HG02678 (cell line): ENCODE data around the gene SLC39A5.
A peak's percentile ranks its signal among the peaks of the same experiment; 100 is the strongest.
"Not testable (repeated sequence)": the region's sequence is repeated elsewhere in the genome, so short reads cannot be mapped to it uniquely, and the experiment has no call there.

Experiments used
- ATAC-seq: cut with Tn5 transposase; IDR thresholded peaks from one replicate; pipeline ENCODE4 v1.9.1; 2021; ENCODE audit warnings: mild to moderate bottlenecking, moderate library complexity; ENCODE audit not compliant: unreplicated experiment

SLC39A5 gene

GRCh38 chr12:56267443-56268071 is 37.7 kb downstream of the SLC39A5 start:
- peak; percentile 14 for ATAC-seq

- ATAC-seq: no peak
Measured at GRCh38 chr12:56271031-56271430, 41.2 kb downstream of the SLC39A5 start.

- ATAC-seq: not testable (repeated sequence)
Measured at GRCh38 chr12:56272468-56272867, 42.6 kb downstream of the SLC39A5 start.

GRCh38 chr12:56274299-56274698 is 44.4 kb downstream of the SLC39A5 start:
- no peak for ATAC-seq

GRCh38 chr12:56278905-56279304 is 49.1 kb downstream of the SLC39A5 start:
- ATAC-seq: no peak

GRCh38 chr12:56280849-56281248 is 51.0 kb downstream of the SLC39A5 start:
- ATAC-seq: no peak

GRCh38 chr12:56282030-56282429 is 52.2 kb downstream of the SLC39A5 start:
- no peak for ATAC-seq

- no peak for ATAC-seq
Measured at GRCh38 chr12:56282579-56282978, 52.7 kb downstream of the SLC39A5 start.

- not testable (repeated sequence) for ATAC-seq
Measured at GRCh38 chr12:56284263-56284662, 54.4 kb downstream of the SLC39A5 start.

- no peak for ATAC-seq
Measured at GRCh38 chr12:56286044-56286830, 56.4 kb downstream of the SLC39A5 start.
